ENCODE measurements around the gene HECTD4.

GRCh38 chr12:112219195-112219594 lies 163.0 kb downstream of the HECTD4 start:
- no peak for TF ChIP-seq CTCF (conservative IDR thresholded peaks at IDR 0.05; ENCODE audit: low read depth, low read length)
- TF ChIP-seq EZH2 (IDR thresholded peaks at IDR 0.05; ENCODE audit: low read length, unreplicated experiment): no peak

Measured in PC-3 (cell line).